ENCODE results near the gene FAM117B. TPM values are rescaled to one million over a fixed set of nuclear protein-coding genes. Genes with fewer than 3 reads are reported as not detected.
A peak's percentile ranks its signal among the peaks of the same experiment; 100 is the strongest.

Gene FAM117B
- 2.3 and 2.4 TPM in 2 replicates for total RNA-seq (2014; rRNA removed; shearing (Covaris generic))

GRCh38 chr2:202634556-202635427 is at the start of gene FAM117B:
TSS of gene FAM117B (plus strand) at chr2:202634969. CDS start at chr2:202635188, 219 bp downstream.
- peak; percentile 90 for DNase-seq (ENCODE audit: low spot score)

- peak; percentile 72 for DNase-seq (ENCODE audit: low spot score)
Observed at GRCh38 chr2:202588647-202589581, 45.9 kb upstream of the FAM117B start.

- DNase-seq (ENCODE audit: low spot score) = no peak
Observed at GRCh38 chr2:202589582-202589949, 45.2 kb upstream of the FAM117B start.

- DNase-seq (ENCODE audit: low spot score) = no peak
Observed at GRCh38 chr2:202592566-202592965, 42.2 kb upstream of the FAM117B start.

GRCh38 chr2:202599105-202599504 is 35.7 kb upstream of the FAM117B start:
- no peak for DNase-seq (ENCODE audit: low spot score)

GRCh38 chr2:202599911-202600310 is 34.9 kb upstream of the FAM117B start:
- no peak for DNase-seq (ENCODE audit: low spot score)

GRCh38 chr2:202604699-202605098 is 30.1 kb upstream of the FAM117B start:
- no peak for DNase-seq (ENCODE audit: low spot score)

GRCh38 chr2:202605174-202605573 is 29.6 kb upstream of the FAM117B start:
- DNase-seq (ENCODE audit: low spot score) = no peak

GRCh38 chr2:202608142-202608852 is 26.5 kb upstream of the FAM117B start:
- no peak for DNase-seq (ENCODE audit: low spot score)

- no peak for DNase-seq (ENCODE audit: low spot score)
Observed at GRCh38 chr2:202609381-202610145, 25.2 kb upstream of the FAM117B start.

- DNase-seq (ENCODE audit: low spot score) = no peak
Observed at GRCh38 chr2:202610380-202610779, 24.4 kb upstream of the FAM117B start.

- no peak for DNase-seq (ENCODE audit: low spot score)
Observed at GRCh38 chr2:202612145-202612544, 22.6 kb upstream of the FAM117B start.

GRCh38 chr2:202613479-202613878 is 21.3 kb upstream of the FAM117B start:
- DNase-seq (ENCODE audit: low spot score) = no peak

- DNase-seq (ENCODE audit: low spot score) = no peak
Observed at GRCh38 chr2:202624133-202624532, 10.6 kb upstream of the FAM117B start.

GRCh38 chr2:202627042-202627441 is 7.7 kb upstream of the FAM117B start:
- no peak for DNase-seq (ENCODE audit: low spot score)

GRCh38 chr2:202628646-202629198 is 6.0 kb upstream of the FAM117B start:
- no peak for DNase-seq (ENCODE audit: low spot score)

GRCh38 chr2:202632682-202633290 is 2.0 kb upstream of the FAM117B start:
- DNase-seq (ENCODE audit: low spot score) = no peak

GRCh38 chr2:202633470-202633869 is 1.3 kb upstream of the FAM117B start:
- no peak for DNase-seq (ENCODE audit: low spot score)

GRCh38 chr2:202635428-202636212 is 851 bp downstream of the FAM117B start:
- DNase-seq (ENCODE audit: low spot score) = peak; percentile 60

- DNase-seq (ENCODE audit: low spot score) = no peak
Observed at GRCh38 chr2:202636213-202636513, 1.4 kb downstream of the FAM117B start.
